NCI-H345 (cell line): ENCODE data around the gene TENM4.

Experiments
- DNase-seq: peaks from one replicate; lab custom pipeline; 2025; lab: John Stamatoyannopoulos, UW

TENM4 gene

GRCh38 chr11:79174045-79175008 is 266.5 kb downstream of the TENM4 start:
- DNase-seq = no peak

- DNase-seq = no peak
Observed at GRCh38 chr11:79173615-79174014, 267.2 kb downstream of the TENM4 start.

- DNase-seq = no peak
Observed at GRCh38 chr11:79170321-79170720, 270.5 kb downstream of the TENM4 start.

- DNase-seq = no peak
Observed at GRCh38 chr11:79168530-79169110, 272.2 kb downstream of the TENM4 start.

DNA sequence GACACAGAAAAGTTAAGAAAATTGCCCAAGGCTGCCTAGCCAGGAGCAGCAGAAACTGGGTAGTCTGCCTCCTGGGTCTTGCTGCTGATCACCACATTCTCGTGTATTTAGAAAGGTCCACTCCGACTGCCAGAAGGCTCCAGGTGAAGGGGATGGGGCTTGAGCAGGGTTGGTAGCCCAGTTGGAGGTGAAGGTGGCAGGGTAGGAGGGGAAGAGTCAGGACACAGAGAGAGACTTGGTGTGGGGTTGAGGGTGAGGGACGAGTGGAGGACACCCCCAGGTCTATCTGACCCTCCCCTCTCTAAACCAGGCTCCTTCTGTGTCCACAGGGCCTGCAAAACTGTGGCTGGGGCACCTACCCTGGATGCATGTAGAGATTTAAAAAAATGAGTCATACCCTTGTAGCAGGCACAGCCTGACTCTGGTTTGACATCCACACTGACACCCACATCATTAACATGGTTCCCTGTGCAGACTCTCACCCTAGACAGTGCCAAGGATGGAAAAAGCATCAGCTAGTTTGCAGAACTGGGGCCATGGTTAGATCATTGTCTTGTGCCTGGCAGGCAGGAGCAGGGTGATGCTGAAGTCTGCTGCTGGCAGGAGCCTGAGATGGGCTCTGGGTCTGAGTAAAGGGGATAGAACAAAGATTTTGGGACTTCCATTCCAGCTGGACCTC is 273.2 kb downstream of the TENM4 start:
- DNase-seq = no peak

DNA sequence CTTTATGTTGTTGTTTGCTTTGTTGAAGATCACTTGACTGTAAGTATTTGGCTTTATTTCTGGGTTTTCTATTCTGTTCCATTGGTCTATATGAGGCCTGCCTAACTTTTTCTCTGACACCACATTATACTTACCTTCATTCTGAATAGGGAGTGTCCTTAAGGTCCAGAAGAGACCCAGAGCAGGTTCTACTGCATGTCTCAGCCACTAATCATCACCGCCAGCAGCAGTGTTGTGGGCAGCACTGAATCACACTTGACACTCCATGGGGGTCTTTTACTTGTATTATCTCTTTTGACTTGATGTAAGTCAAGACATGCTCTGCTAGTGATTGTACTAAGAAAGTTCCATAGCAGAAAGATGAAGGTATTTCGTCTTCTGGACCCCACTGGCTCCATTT is 274.9 kb downstream of the TENM4 start:
- no peak for DNase-seq

DNA sequence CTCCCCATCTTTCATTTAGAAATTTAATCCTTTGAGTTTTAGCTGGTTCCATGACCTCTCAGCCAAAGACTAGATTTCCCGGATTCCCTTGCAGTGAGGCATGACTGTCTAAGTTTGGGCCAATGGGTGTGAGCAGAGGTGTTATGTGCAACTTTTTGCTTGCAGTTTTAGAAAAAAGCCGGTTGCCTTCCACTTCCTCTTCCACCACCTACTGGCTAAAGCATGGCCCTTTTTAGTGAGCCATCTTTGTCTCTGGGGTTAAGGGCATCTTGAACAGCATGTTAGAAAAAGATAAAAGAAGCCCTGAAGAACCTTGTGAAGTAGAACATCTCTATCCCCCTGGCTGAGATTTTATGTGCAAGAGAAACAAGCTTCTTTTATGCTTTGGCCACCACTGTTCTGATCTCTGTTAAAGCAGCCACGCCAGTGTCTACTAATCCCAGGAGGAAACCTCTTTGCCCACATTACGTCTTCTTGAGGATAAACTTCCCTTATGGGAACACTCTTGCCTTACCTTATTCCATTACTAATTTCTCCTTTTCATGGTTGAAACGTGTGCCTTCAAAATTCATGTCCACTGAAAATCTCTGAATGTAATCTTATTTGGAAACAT is 279.9 kb downstream of the TENM4 start:
- no peak for DNase-seq

DNA sequence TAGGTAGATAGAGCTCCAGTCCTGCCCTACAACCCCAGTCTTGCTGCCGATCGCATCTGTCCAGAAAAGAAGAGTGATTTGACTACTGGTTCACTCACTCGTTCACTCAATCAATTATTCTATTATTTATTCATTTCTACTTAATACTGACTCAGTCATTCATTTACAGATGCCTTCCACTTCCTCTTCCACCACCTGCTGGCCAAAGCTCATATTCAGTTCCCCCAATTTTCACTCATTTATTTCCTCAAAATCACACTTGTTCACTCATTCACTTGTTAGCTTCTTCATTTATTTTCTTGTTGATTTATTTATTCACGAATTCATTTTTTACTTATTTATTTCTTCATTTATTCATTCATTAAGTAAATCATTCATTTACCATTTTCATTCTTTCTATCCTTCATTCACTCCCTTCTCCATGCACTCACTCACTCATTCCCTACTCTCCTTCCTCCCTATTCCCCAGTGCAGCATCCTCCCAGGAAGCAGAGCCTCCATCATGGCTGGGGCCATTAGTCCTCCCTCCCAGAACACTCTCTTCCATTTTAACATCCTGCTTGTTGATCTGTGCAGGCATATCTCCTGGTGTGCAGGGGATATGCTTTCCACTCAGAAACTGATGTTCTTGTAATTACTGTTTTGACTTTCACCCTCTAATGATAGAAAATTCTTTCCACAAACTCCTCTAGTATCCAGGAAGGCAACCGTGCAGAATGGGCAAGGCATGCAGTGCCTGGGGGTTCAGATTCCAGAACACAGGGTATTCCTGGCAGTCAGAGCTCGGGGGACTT is 281.0 kb downstream of the TENM4 start:
- no peak for DNase-seq

GRCh38 chr11:79157738-79158137 is 283.1 kb downstream of the TENM4 start:
- no peak for DNase-seq

- no peak for DNase-seq
Observed at GRCh38 chr11:79156031-79156430, 284.8 kb downstream of the TENM4 start.

DNA sequence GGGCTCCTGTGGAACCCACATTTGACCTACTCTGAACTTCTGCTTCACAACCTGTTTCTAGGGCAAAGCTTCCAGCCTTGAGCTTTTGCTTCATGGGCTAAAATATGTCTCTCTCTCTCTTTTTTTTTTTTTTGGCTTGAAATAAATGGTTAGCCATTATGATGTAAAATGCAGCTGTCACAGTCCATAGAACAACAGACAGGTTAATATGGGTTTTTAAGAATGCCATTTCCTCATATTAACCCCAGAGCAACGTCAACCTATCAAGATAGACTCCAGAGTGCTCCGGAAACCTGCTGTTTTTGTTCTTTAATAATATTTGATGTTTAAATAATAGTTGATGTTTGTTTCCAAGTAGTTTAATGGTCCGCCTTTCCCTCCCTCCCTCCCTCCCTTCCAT is 285.6 kb downstream of the TENM4 start:
- no peak for DNase-seq

GRCh38 chr11:79152511-79152910 is 288.3 kb downstream of the TENM4 start:
- DNase-seq = no peak

- DNase-seq = no peak
Observed at GRCh38 chr11:79151396-79151795, 289.4 kb downstream of the TENM4 start.

DNA sequence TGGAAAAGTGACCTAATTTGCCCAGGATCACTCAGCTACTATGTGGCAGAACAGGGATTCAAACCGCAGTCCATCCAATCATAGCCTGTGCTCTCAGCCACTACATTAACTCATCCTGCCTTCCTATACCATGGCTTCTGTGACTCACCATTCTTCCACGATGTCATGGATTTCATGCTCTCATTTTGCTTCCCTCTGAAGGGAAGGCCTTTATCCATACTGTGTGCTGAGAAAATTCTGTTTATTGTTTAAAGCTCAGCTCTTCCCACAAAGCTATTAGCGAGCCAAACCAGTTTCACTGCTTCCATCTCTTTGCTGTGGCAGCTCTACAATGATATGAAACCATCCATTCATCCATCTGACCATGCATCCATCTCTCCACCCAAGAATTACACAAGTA is 289.9 kb downstream of the TENM4 start:
- DNase-seq = no peak

GRCh38 chr11:79150320-79150719 is 290.5 kb downstream of the TENM4 start:
- no peak for DNase-seq

GRCh38 chr11:79147731-79148130 is 293.1 kb downstream of the TENM4 start:
- no peak for DNase-seq

- DNase-seq = no peak
Observed at GRCh38 chr11:79147011-79147410, 293.8 kb downstream of the TENM4 start.

- no peak for DNase-seq
Observed at GRCh38 chr11:79139900-79140299, 300.9 kb downstream of the TENM4 start.

DNA sequence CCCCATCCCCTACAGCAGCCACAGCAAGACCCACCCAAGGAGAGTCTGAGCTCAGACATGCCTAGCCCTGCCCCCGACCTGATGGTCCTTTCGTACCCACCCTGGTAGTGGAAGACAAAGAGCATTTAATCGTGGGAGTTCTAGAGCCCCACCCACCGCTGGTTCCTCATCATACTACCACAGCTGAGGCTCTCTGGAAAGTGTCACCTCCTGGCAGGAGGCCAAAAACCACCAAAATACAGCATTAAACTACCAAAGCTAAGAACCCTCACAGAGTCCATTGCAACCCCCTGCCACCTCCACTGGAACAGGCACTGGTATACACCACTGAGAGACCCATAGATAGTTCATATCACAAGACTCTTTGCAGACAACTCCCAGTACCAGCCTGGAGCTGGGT is 311.1 kb downstream of the TENM4 start:
- no peak for DNase-seq

- DNase-seq = no peak
Observed at GRCh38 chr11:79128291-79128690, 312.5 kb downstream of the TENM4 start.

DNA sequence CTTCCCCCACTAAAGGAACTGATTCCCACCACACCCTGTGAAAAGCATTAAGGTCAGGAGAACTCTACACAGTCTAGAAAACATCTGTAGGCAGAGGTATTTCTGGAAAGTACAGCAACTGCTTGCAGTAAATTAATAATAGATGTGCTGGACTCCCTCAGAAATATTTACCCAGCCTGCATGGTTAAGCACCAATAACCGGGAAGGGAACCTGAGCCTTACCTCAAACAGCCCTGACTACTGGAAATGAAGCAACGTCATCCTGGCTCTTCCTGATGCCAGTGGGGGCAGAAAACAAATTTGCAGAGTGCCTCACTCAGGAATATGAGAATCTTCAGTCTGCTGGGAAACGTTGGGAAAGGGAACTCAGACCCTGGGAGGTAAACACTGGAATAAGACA is 318.1 kb downstream of the TENM4 start:
- DNase-seq = no peak

GRCh38 chr11:79121351-79121750 is 319.5 kb downstream of the TENM4 start:
- DNase-seq = no peak
